ENCODE data around the gene FILIP1L.

Gene FILIP1L

GRCh38 chr3:100080573-100080972 is 33.7 kb downstream of the FILIP1L start:
- H3K23ac ChIP-seq (ENCODE audit: low read length), result no peak overlapping the region
- H3K9me3 ChIP-seq (ENCODE audit: insufficient read depth, low read depth, low read length), result no peaks in the 10 kb centered on the region
- no peaks in the 10 kb centered on the region for H3K4me1 ChIP-seq (ENCODE audit: control insufficient read depth in 1 of 2, insufficient read depth in 2 of 2, low read length in 2 of 2)
- DNase-seq, result no peak
- H3K18ac ChIP-seq (ENCODE audit: low read length), result no peak overlapping the region
- no peaks in the 10 kb centered on the region for H3K79me1 ChIP-seq (ENCODE audit: low read length)
- no peak overlapping the region for H3K14ac ChIP-seq (ENCODE audit: low read length)
- no peaks in the 10 kb centered on the region for H3K36me3 ChIP-seq (ENCODE audit: control insufficient read depth in 1 of 2, insufficient read depth in 2 of 2, low read length in 2 of 2)
- no peak overlapping the region for H4K8ac ChIP-seq (ENCODE audit: low read depth, low read length)
- H2BK5ac ChIP-seq (ENCODE audit: low read depth, low read length, poor library complexity), result no peak overlapping the region
- no peaks in the 10 kb centered on the region for H3K27me3 ChIP-seq (ENCODE audit: insufficient read depth, low read length)
- H2BK120ac ChIP-seq (ENCODE audit: insufficient read depth, low read length, poor library complexity), result no peak overlapping the region
- no peak overlapping the region for H3K4ac ChIP-seq (ENCODE audit: low read depth, low read length)
- no peak overlapping the region for H3K27ac ChIP-seq (ENCODE audit: low read depth, low read length)
- no peak overlapping the region for H3K4me2 ChIP-seq (ENCODE audit: low read length)
- no peaks in the 10 kb centered on the region for H3K79me2 ChIP-seq (ENCODE audit: control insufficient read depth, insufficient read depth, low read length, poor library complexity)
- no CpG with 5 or more reads among the region's 2 CpGs for WGBS (ENCODE audit: extremely low coverage, insufficient coverage, insufficient read length)
- H2BK12ac ChIP-seq (ENCODE audit: low read length), result no peak overlapping the region
- no peak overlapping the region for H3K4me3 ChIP-seq (ENCODE audit: low read depth, low read length)
- H4K91ac ChIP-seq (ENCODE audit: low read depth, low read length), result no peak overlapping the region
- H2AFZ ChIP-seq (ENCODE audit: insufficient read depth, low read length, poor library complexity), result no peak overlapping the region
- no peak overlapping the region for H4K12ac ChIP-seq (ENCODE audit: low read depth, low read length)
- no peak overlapping the region for H2AK5ac ChIP-seq (ENCODE audit: low read length)
- H3K9ac ChIP-seq (ENCODE audit: low read length), result no peak overlapping the region

DNA sequence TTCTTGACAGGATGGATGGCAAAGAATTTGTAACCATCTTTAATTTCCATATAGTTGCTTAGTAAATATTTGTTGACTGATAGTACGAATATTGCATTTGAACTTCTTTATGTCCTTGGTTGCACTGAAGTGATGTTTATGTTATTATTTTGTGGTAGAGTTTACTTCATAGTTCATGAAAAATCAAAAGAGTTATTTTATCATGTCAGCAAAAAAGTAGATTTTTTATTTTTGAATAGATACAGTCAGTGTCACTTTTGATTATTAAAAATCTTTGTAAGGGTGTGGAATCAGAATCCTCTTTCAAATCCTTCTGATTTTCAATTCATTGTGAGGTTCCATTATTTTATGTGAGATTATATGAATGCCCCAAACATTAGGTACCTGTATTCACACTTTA is 35.0 kb downstream of the FILIP1L start:
- WGBS (ENCODE audit: extremely low coverage, insufficient coverage, insufficient read length), result no CpG with 5 or more reads among the region's 1 CpG
- Histone ChIP-seq H3K79me2 (ENCODE audit: control insufficient read depth, insufficient read depth, low read length, poor library complexity) (no peaks in the 10 kb centered on the region), H3K14ac (ENCODE audit: low read length) (no peak overlapping the region), H4K8ac (ENCODE audit: low read depth, low read length) (no peak overlapping the region), H3K18ac (ENCODE audit: low read length) (no peak overlapping the region), H3K4ac (ENCODE audit: low read depth, low read length) (no peak overlapping the region), H3K9me3 (ENCODE audit: insufficient read depth, low read depth, low read length) (no peaks in the 10 kb centered on the region), H3K9ac (ENCODE audit: low read length) (no peak overlapping the region), H2BK5ac (ENCODE audit: low read depth, low read length, poor library complexity) (no peak overlapping the region), H3K4me3 (ENCODE audit: low read depth, low read length) (no peak overlapping the region), H4K91ac (ENCODE audit: low read depth, low read length) (no peak overlapping the region), H3K27me3 (ENCODE audit: insufficient read depth, low read length) (no peaks in the 10 kb centered on the region), H2BK120ac (ENCODE audit: insufficient read depth, low read length, poor library complexity) (no peak overlapping the region), H3K23ac (ENCODE audit: low read length) (no peak overlapping the region), H3K4me2 (ENCODE audit: low read length) (no peak overlapping the region), H2AK5ac (ENCODE audit: low read length) (no peak overlapping the region), H3K36me3 (ENCODE audit: control insufficient read depth in 1 of 2, insufficient read depth in 2 of 2, low read length in 2 of 2) (no peaks in the 10 kb centered on the region), H3K27ac (ENCODE audit: low read depth, low read length) (no peak overlapping the region), H3K4me1 (ENCODE audit: control insufficient read depth in 1 of 2, insufficient read depth in 2 of 2, low read length in 2 of 2) (no peaks in the 10 kb centered on the region), H2BK12ac (ENCODE audit: low read length) (no peak overlapping the region), H4K12ac (ENCODE audit: low read depth, low read length) (no peak overlapping the region), H2AFZ (ENCODE audit: insufficient read depth, low read length, poor library complexity) (no peak overlapping the region), H3K79me1 (ENCODE audit: low read length) (peaks cover 2% of the 10 kb centered on the region)
- DNase-seq, result no peak

GRCh38 chr3:100076731-100077529 is 37.4 kb downstream of the FILIP1L start:
- H2AFZ ChIP-seq (ENCODE audit: insufficient read depth, low read length, poor library complexity), result no peak overlapping the region
- no peak overlapping the region for H2BK5ac ChIP-seq (ENCODE audit: low read depth, low read length, poor library complexity)
- no peak overlapping the region for H3K9ac ChIP-seq (ENCODE audit: low read length)
- no peaks in the 10 kb centered on the region for H3K36me3 ChIP-seq (ENCODE audit: control insufficient read depth in 1 of 2, insufficient read depth in 2 of 2, low read length in 2 of 2)
- H3K27ac ChIP-seq (ENCODE audit: low read depth, low read length), result no peak overlapping the region
- H3K23ac ChIP-seq (ENCODE audit: low read length), result no peak overlapping the region
- no peaks in the 10 kb centered on the region for H3K9me3 ChIP-seq (ENCODE audit: insufficient read depth, low read depth, low read length)
- no peak for DNase-seq
- H3K79me2 ChIP-seq (ENCODE audit: control insufficient read depth, insufficient read depth, low read length, poor library complexity), result no peaks in the 10 kb centered on the region
- no peak overlapping the region for H4K8ac ChIP-seq (ENCODE audit: low read depth, low read length)
- H4K12ac ChIP-seq (ENCODE audit: low read depth, low read length), result no peak overlapping the region
- H2AK5ac ChIP-seq (ENCODE audit: low read length), result no peak overlapping the region
- no peak overlapping the region for H2BK12ac ChIP-seq (ENCODE audit: low read length)
- H3K4me3 ChIP-seq (ENCODE audit: low read depth, low read length), result no peak overlapping the region
- H3K4ac ChIP-seq (ENCODE audit: low read depth, low read length), result no peak overlapping the region
- H4K91ac ChIP-seq (ENCODE audit: low read depth, low read length), result no peak overlapping the region
- no peak overlapping the region for H3K4me2 ChIP-seq (ENCODE audit: low read length)
- no peak overlapping the region for H2BK120ac ChIP-seq (ENCODE audit: insufficient read depth, low read length, poor library complexity)
- H3K4me1 ChIP-seq (ENCODE audit: control insufficient read depth in 1 of 2, insufficient read depth in 2 of 2, low read length in 2 of 2), result peaks cover 0 to 6% of the 10 kb centered on the region in 2 experiments
- peaks cover 5% of the 10 kb centered on the region for H3K79me1 ChIP-seq (ENCODE audit: low read length)
- WGBS (ENCODE audit: extremely low coverage, insufficient coverage, insufficient read length), result no CpG with 5 or more reads among the region's 7 CpGs
- no peaks in the 10 kb centered on the region for H3K27me3 ChIP-seq (ENCODE audit: insufficient read depth, low read length)
- no peak overlapping the region for H3K18ac ChIP-seq (ENCODE audit: low read length)
- no peak overlapping the region for H3K14ac ChIP-seq (ENCODE audit: low read length)

DNA sequence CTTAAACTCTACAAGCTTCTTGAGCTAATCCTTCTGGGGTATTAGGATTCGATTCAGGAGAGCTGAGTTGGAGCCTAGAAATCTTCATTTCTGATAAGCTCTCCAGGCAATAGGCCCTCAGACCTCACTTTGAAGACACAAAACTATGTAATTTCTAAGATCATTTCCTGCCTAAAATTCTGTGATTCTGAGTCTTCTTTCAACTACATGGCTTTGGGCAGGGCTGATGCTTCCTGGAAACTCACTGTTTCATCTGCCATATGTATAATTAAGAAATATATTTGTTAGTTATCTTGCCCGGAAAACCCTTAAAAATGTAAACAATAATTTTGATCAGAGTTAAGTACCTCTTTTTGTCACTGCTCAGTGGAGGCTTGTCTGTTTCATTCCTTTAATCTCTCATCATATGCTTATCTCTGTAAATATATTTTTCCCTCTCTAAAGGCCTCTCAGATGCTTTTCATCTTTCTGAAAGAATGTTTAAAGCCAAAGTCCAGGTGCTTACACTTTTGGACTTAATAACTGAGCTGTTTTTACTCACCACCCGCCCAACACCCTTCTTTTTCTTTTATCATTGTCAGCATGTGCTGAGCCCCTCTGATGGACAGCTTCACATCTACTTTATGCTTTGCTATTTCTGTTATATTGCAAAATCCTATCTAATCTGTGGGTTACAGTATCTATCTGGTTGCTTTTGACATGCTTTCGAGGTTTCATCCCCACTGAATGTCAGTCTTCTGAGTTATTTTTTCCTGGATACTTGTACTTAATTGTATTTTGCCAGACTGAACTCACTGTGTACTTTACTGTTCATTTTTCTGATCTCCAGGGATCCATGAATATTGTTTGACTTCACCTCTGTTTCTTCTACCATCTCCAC is 38.2 kb downstream of the FILIP1L start:
- no peak overlapping the region for H2BK12ac ChIP-seq (ENCODE audit: low read length)
- no peak overlapping the region for H3K23ac ChIP-seq (ENCODE audit: low read length)
- H3K9ac ChIP-seq (ENCODE audit: low read length), result no peak overlapping the region
- H4K8ac ChIP-seq (ENCODE audit: low read depth, low read length), result no peak overlapping the region
- no peaks in the 10 kb centered on the region for H3K27me3 ChIP-seq (ENCODE audit: insufficient read depth, low read length)
- no peak overlapping the region for H4K91ac ChIP-seq (ENCODE audit: low read depth, low read length)
- H2AK5ac ChIP-seq (ENCODE audit: low read length), result no peak overlapping the region
- H3K4me1 ChIP-seq (ENCODE audit: control insufficient read depth in 1 of 2, insufficient read depth in 2 of 2, low read length in 2 of 2), result peaks cover 0 to 6% of the 10 kb centered on the region in 2 experiments
- no peak overlapping the region for H3K4me2 ChIP-seq (ENCODE audit: low read length)
- no peak overlapping the region for H3K4me3 ChIP-seq (ENCODE audit: low read depth, low read length)
- WGBS (ENCODE audit: extremely low coverage, insufficient coverage, insufficient read length), result no CpG with 5 or more reads among the region's 4 CpGs
- H3K4ac ChIP-seq (ENCODE audit: low read depth, low read length), result no peak overlapping the region
- no peak overlapping the region for H2BK120ac ChIP-seq (ENCODE audit: insufficient read depth, low read length, poor library complexity)
- H3K79me1 ChIP-seq (ENCODE audit: low read length), result peaks cover 5% of the 10 kb centered on the region
- no peak overlapping the region for H2BK5ac ChIP-seq (ENCODE audit: low read depth, low read length, poor library complexity)
- no peak overlapping the region for H3K14ac ChIP-seq (ENCODE audit: low read length)
- no peak overlapping the region for H4K12ac ChIP-seq (ENCODE audit: low read depth, low read length)
- DNase-seq, result no peak
- H3K27ac ChIP-seq (ENCODE audit: low read depth, low read length), result no peak overlapping the region
- no peaks in the 10 kb centered on the region for H3K9me3 ChIP-seq (ENCODE audit: insufficient read depth, low read depth, low read length)
- H3K18ac ChIP-seq (ENCODE audit: low read length), result no peak overlapping the region
- H3K79me2 ChIP-seq (ENCODE audit: control insufficient read depth, insufficient read depth, low read length, poor library complexity), result no peaks in the 10 kb centered on the region
- no peaks in the 10 kb centered on the region for H3K36me3 ChIP-seq (ENCODE audit: control insufficient read depth in 1 of 2, insufficient read depth in 2 of 2, low read length in 2 of 2)
- H2AFZ ChIP-seq (ENCODE audit: insufficient read depth, low read length, poor library complexity), result no peak overlapping the region
